ENCODE measurements around the gene RGS3. TPM values are rescaled to one million over a fixed set of nuclear protein-coding genes. Genes with fewer than 3 reads are reported as not detected.
A peak's percentile ranks its signal among the peaks of the same experiment; 100 is the strongest.

The RGS3 gene
- total RNA-seq, 2 experiments from 2014 or later = 22.8 to 32.9 TPM

DNA sequence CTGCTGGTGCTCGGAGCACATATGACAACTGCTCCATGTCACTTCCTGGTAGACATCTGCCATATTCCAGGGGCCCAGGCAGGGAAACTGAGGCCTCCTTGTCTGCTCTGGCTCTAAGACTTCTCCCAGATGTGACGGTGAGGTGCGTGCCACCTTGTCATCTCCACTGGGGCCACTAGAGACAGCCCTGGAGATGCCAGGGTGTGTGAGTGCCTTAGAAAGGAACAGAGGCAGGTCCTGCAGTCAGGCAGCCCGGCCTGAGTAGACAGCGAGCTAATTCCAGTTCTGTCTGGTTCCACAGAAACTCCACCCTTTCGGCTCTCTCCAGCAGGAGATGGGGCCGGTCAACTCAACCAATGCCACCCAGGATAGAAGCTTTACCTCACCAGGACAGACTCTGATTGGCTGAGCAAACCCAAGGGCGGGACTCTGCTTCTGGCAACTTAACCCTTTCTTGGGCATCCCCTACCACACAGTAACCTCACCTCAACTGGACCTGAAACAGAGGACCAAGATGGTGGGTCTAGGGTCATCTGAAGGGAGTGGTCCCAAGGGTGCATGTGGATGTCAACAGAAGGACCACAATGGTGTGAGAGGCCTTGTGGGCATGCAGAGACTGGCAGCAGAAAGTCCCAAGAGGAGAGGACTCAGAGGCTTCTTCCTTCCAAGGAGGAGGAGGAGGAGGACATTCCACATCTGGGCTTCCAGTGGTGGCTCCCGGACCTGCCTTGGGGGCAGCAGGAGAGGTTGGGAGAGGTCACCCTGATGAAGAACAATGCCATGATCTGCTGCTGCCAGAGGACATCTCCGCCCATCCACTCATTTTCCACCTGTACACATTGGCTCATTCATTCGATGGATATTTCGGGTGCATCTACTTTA lies 77.7 kb downstream of the RGS3 start:
- Histone ChIP-seq H3K4me1 (ENCODE audit: insufficient read depth, low read length, poor library complexity, severe bottlenecking) (peaks cover 6% of the 10 kb centered on the region), H3K4me2 (ENCODE audit: low read length) (peak overlapping the region; percentile 5; the same call in 1 of the 2 replicates), H4K20me1 (ENCODE audit: insufficient read depth, low read length) (no peaks in the 10 kb centered on the region), H3K27ac (ENCODE audit: low read depth, low read length, poor library complexity, severe bottlenecking) (no peak overlapping the region), H3K79me2 (ENCODE audit: insufficient read depth, low read depth, low read length) (no peaks in the 10 kb centered on the region), H3K9me3 (ENCODE audit: low read length) (no peaks in the 10 kb centered on the region), H2AFZ (ENCODE audit: low read length) (no peak overlapping the region), H3K4me3 (ENCODE audit: low read depth, low read length, poor library complexity, severe bottlenecking) (no peak overlapping the region), H3K36me3 (ENCODE audit: insufficient read depth, low read length) (0 out of 2 replicates have a peak, but pooled peaks cover 15% of the 10 kb centered on the region), H3K9me2 (ENCODE audit: insufficient read depth, low read length) (no peaks in the 10 kb centered on the region)
- TF ChIP-seq, protein P1, sequence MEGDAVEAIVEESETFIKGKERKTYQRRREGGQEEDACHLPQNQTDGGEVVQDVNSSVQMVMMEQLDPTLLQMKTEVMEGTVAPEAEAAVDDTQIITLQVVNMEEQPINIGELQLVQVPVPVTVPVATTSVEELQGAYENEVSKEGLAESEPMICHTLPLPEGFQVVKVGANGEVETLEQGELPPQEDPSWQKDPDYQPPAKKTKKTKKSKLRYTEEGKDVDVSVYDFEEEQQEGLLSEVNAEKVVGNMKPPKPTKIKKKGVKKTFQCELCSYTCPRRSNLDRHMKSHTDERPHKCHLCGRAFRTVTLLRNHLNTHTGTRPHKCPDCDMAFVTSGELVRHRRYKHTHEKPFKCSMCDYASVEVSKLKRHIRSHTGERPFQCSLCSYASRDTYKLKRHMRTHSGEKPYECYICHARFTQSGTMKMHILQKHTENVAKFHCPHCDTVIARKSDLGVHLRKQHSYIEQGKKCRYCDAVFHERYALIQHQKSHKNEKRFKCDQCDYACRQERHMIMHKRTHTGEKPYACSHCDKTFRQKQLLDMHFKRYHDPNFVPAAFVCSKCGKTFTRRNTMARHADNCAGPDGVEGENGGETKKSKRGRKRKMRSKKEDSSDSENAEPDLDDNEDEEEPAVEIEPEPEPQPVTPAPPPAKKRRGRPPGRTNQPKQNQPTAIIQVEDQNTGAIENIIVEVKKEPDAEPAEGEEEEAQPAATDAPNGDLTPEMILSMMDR (conservative IDR thresholded peaks at IDR 0.05; ENCODE audit: low read length) = no peak
- TF ChIP-seq EZH2phosphoT487 (IDR thresholded peaks at IDR 0.05; ENCODE audit: borderline replicate concordance, low read depth, low read length) = no peak
- POLR2A ChIA-PET = interaction anchor here (0.9 kb wide), 1 partner anchor 9 kb away, joined by 3 read pairs; no protein-coding TSS in a partner anchor
- BruUV-seq (replicated peaks) = no TSS peak
- intact Hi-C loops (cut with micrococcal nuclease; ENCODE audit: unreplicated experiment) = no loop called here
- CTCF ChIA-PET (ENCODE audit: unreplicated experiment) = interaction anchor here (0.5 kb wide), 1 partner anchor 140 kb away, joined by 3 read pairs; no protein-coding TSS in a partner anchor
- DNase-seq (ENCODE audit: low spot score) = peak; percentile 52

DNA sequence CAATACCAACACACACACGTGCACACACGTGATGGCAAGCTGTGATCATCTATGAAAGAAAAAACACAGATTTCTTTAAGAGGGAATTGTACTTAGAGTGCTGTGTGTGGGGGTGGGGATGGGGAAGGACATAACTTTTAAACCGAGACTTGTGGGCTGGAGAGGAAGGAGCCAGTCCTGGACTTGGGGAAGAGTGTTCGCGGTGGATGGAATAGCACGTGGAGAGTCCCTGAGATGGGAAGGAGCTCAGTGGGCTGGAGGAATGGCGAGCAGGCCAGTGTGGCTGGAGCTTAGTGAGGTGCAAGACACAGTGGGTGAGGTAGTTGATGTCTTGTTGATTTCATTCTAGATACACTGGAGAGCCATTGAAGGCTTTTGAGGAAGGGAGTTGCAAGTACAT lies 78.5 kb downstream of the RGS3 start:
- Histone ChIP-seq H2AFZ (ENCODE audit: low read length) (no peak overlapping the region), H3K9me2 (ENCODE audit: insufficient read depth, low read length) (no peaks in the 10 kb centered on the region), H3K4me1 (ENCODE audit: insufficient read depth, low read length, poor library complexity, severe bottlenecking) (peaks cover 6% of the 10 kb centered on the region), H3K4me3 (ENCODE audit: low read depth, low read length, poor library complexity, severe bottlenecking) (no peak overlapping the region), H3K36me3 (ENCODE audit: insufficient read depth, low read length) (0 out of 2 replicates have a peak, but pooled peaks cover 15% of the 10 kb centered on the region), H3K4me2 (ENCODE audit: low read length) (no peak overlapping the region), H3K79me2 (ENCODE audit: insufficient read depth, low read depth, low read length) (no peaks in the 10 kb centered on the region), H4K20me1 (ENCODE audit: insufficient read depth, low read length) (no peaks in the 10 kb centered on the region), H3K9me3 (ENCODE audit: low read length) (no peaks in the 10 kb centered on the region), H3K27ac (ENCODE audit: low read depth, low read length, poor library complexity, severe bottlenecking) (no peak overlapping the region)
- ChIA-PET CTCF (ENCODE audit: unreplicated experiment) (no interaction called here), POLR2A (no interaction called here)
- no peak for TF ChIP-seq EZH2phosphoT487 (IDR thresholded peaks at IDR 0.05; ENCODE audit: borderline replicate concordance, low read depth, low read length)
- TF ChIP-seq, protein P1 (conservative IDR thresholded peaks at IDR 0.05; ENCODE audit: low read length) = no peak
- BruUV-seq (replicated peaks) = no TSS peak
- no peak for DNase-seq (ENCODE audit: low spot score)
- intact Hi-C loops (cut with micrococcal nuclease; ENCODE audit: unreplicated experiment) = no loop called here

DNA sequence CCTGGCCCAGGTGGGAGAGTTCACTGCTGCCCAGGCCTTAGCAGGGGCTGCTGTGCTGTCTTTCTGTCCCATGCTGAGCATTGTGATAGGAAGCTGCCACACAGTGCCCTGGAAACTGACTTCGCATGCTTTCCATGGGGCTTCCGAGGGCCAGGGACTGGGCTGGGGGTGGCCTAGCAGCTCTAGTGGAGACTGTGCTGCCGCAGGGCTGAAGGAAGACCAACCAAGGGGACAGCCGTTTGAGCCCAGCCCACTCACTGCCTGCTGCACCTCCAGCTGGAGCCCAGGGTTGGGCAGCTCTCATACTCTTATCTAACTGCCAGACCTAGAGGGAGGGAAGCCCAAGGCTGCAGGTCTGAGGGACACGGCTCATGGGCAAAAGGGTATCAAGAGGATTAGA lies 79.2 kb downstream of the RGS3 start:
- Histone ChIP-seq H3K79me2 (ENCODE audit: insufficient read depth, low read depth, low read length) (no peaks in the 10 kb centered on the region), H3K36me3 (ENCODE audit: insufficient read depth, low read length) (0 out of 2 replicates have a peak, but pooled peaks cover 15% of the 10 kb centered on the region), H3K4me1 (ENCODE audit: insufficient read depth, low read length, poor library complexity, severe bottlenecking) (peaks cover 7% of the 10 kb centered on the region), H3K9me2 (ENCODE audit: insufficient read depth, low read length) (no peaks in the 10 kb centered on the region), H3K4me3 (ENCODE audit: low read depth, low read length, poor library complexity, severe bottlenecking) (no peak overlapping the region), H2AFZ (ENCODE audit: low read length) (no peak overlapping the region), H3K27ac (ENCODE audit: low read depth, low read length, poor library complexity, severe bottlenecking) (no peak overlapping the region), H3K4me2 (ENCODE audit: low read length) (no peak overlapping the region), H3K9me3 (ENCODE audit: low read length) (no peaks in the 10 kb centered on the region), H4K20me1 (ENCODE audit: insufficient read depth, low read length) (no peaks in the 10 kb centered on the region)
- TF ChIP-seq EZH2phosphoT487 (IDR thresholded peaks at IDR 0.05; ENCODE audit: borderline replicate concordance, low read depth, low read length) = no peak
- TF ChIP-seq, protein P1 (conservative IDR thresholded peaks at IDR 0.05; ENCODE audit: low read length) = no peak
- no peak for DNase-seq (ENCODE audit: low spot score)
- ChIA-PET POLR2A (no interaction called here), CTCF (ENCODE audit: unreplicated experiment) (no interaction called here)
- intact Hi-C loops (cut with micrococcal nuclease; ENCODE audit: unreplicated experiment) = no loop called here
- no TSS peak for BruUV-seq (replicated peaks)
